Glutamatergic neuron (in vitro differentiated cells): Measurements from ENCODE around the gene PRMT1. TPM values are rescaled to one million over a fixed set of nuclear protein-coding genes. Genes with fewer than 3 reads are reported as not detected.
A peak's percentile ranks its signal among the peaks of the same experiment; 100 is the strongest.

ENCODE experiments used
- DNase-seq: peaks from one replicate; pipeline ENCODE4 v3.0.0; 2022
- H3K27ac Mint-ChIP-seq: one replicate; pipeline ENCODE4 v1.8.0; 2020; ENCODE audit warnings: mild to moderate bottlenecking, mixed read lengths, inconsistent platforms; ENCODE audit not compliant: unreplicated experiment
- H3K27me3 Mint-ChIP-seq: one replicate; pipeline ENCODE4 v1.8.0; 2020; ENCODE audit warnings: mild to moderate bottlenecking, moderate library complexity, mixed read lengths, inconsistent platforms; ENCODE audit not compliant: unreplicated experiment
- H3K36me3 Mint-ChIP-seq: one replicate; pipeline ENCODE4 v1.8.0; 2020; ENCODE audit warnings: mild to moderate bottlenecking, mixed read lengths, inconsistent platforms; ENCODE audit not compliant: unreplicated experiment
- H3K4me1 Mint-ChIP-seq: one replicate; pipeline ENCODE4 v1.8.0; 2020; ENCODE audit warnings: mild to moderate bottlenecking, low read depth, mixed read lengths, inconsistent platforms; ENCODE audit not compliant: unreplicated experiment
- H3K4me3 Mint-ChIP-seq: one replicate; pipeline ENCODE4 v1.8.0; 2020; ENCODE audit warnings: mild to moderate bottlenecking, mixed read lengths, inconsistent platforms; ENCODE audit not compliant: unreplicated experiment
- H3K9me3 Mint-ChIP-seq: one replicate; pipeline ENCODE4 v1.8.0; 2020; ENCODE audit warnings: mild to moderate bottlenecking, moderate library complexity, mixed read lengths, inconsistent platforms; ENCODE audit not compliant: unreplicated experiment
- total RNA-seq: library from RNA; stranded (reverse); fragmentation: NEBNext Ultra II Directional; extraction: Animal tissue kit (Norgen Biotek cat#: 25700); gene quantifications from one replicate; pipeline ENCODE4 v1.2.1, GENCODE V29; 2021; ENCODE audit not compliant: unreplicated experiment
- TF ChIP-seq, protein P1 (sequence below): fragments of 200-600 bp; sonication (generic); IDR thresholded peaks from one replicate; pipeline ENCODE4 v1.5.0; 2021; ENCODE audit not compliant: partially characterized antibody, unreplicated experiment

Gene PRMT1
- total RNA-seq, 1 donor from 2014 or later: 177 TPM

GRCh38 chr19:49664171-49665035 is 12.7 kb upstream of the PRMT1 start:
- peak; percentile 92 for DNase-seq
- Mint-ChIP-seq H3K27me3 (peaks cover 3% of the 10 kb centered on the region), H3K27ac (peak overlapping the region; percentile 74), H3K4me3 (peak overlapping the region; percentile 100), H3K9me3 (peaks cover 8% of the 10 kb centered on the region), H3K4me1 (peaks cover 4% of the 10 kb centered on the region), H3K36me3 (no peaks in the 10 kb centered on the region)
- TF ChIP-seq, protein P1, sequence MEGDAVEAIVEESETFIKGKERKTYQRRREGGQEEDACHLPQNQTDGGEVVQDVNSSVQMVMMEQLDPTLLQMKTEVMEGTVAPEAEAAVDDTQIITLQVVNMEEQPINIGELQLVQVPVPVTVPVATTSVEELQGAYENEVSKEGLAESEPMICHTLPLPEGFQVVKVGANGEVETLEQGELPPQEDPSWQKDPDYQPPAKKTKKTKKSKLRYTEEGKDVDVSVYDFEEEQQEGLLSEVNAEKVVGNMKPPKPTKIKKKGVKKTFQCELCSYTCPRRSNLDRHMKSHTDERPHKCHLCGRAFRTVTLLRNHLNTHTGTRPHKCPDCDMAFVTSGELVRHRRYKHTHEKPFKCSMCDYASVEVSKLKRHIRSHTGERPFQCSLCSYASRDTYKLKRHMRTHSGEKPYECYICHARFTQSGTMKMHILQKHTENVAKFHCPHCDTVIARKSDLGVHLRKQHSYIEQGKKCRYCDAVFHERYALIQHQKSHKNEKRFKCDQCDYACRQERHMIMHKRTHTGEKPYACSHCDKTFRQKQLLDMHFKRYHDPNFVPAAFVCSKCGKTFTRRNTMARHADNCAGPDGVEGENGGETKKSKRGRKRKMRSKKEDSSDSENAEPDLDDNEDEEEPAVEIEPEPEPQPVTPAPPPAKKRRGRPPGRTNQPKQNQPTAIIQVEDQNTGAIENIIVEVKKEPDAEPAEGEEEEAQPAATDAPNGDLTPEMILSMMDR: no peak

DNA sequence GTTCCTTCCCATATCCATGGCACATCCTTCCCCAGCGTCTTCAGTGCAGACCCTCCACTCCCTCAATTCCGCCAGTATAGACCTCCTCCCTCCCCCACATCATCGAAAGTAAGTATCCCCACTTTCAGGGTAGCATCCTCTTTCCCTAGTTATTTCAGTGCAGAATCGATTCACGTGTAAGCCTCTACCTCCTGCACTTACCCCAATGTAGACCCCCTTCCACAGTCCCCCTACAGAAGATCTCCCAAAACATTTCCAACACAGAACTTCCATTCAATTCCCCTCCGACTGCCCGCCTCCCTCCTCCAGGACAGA is 12.1 kb upstream of the PRMT1 start:
- Mint-ChIP-seq H3K4me1 (peaks cover 4% of the 10 kb centered on the region), H3K36me3 (no peaks in the 10 kb centered on the region), H3K4me3 (peak overlapping the region; percentile 100), H3K27ac (peak overlapping the region; percentile 74), H3K27me3 (peaks cover 3% of the 10 kb centered on the region), H3K9me3 (peaks cover 8% of the 10 kb centered on the region)
- TF ChIP-seq, protein P1: no peak
- no peak for DNase-seq

GRCh38 chr19:49665351-49666119 is 11.5 kb upstream of the PRMT1 start, which contains the start of the genes BCL2L12 and IRF3:
Gene BCL2L12 (plus strand): TSS chr19:49665933. CDS start chr19:49666693, 760 bp downstream.
Gene IRF3 (minus strand): TSS chr19:49665857. CDS start chr19:49664838, 1,019 bp downstream.
- H3K27ac Mint-ChIP-seq: peak within 1 kb of the TSS; percentile 74
- TF ChIP-seq, protein P1: no peak
- no peaks in the 10 kb centered on the region for H3K36me3 Mint-ChIP-seq
- peak within 1 kb of the TSS; percentile 100 for H3K4me3 Mint-ChIP-seq
- H3K27me3 Mint-ChIP-seq: peaks cover 3% of the 10 kb centered on the region
- peak; percentile 95 for DNase-seq
- H3K4me1 Mint-ChIP-seq: peaks cover 4% of the 10 kb centered on the region
- peaks cover 8% of the 10 kb centered on the region for H3K9me3 Mint-ChIP-seq

DNA sequence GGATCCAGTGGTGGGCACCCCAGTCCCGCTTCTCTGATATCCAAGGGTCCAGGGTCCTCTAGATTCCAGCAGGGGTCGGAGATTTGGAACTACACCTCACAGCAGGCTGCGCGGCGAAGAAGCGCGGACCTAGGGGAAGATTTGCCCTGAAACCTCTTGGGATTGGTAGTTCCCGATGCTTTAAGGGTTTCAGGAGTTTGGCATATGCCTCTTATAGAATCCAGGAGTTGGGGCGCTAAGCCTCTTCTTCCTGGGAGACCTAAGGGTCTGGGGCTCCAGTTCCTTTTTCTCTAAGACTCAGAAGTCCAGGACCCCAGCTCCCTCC is 11.0 kb upstream of the PRMT1 start:
- TF ChIP-seq, protein P1: no peak
- Mint-ChIP-seq H3K4me3 (peak overlapping the region; percentile 100), H3K27ac (no peak overlapping the region), H3K4me1 (peaks cover 4% of the 10 kb centered on the region), H3K27me3 (peaks cover 3% of the 10 kb centered on the region), H3K9me3 (peaks cover 8% of the 10 kb centered on the region), H3K36me3 (no peaks in the 10 kb centered on the region)
- no peak for DNase-seq

- Mint-ChIP-seq H3K4me3 (no peak overlapping the region), H3K9me3 (peaks cover 8% of the 10 kb centered on the region), H3K27me3 (peaks cover 3% of the 10 kb centered on the region), H3K27ac (no peak overlapping the region), H3K4me1 (peaks cover 4% of the 10 kb centered on the region), H3K36me3 (no peaks in the 10 kb centered on the region)
- DNase-seq: no peak
- TF ChIP-seq, protein P1: no peak
These were observed 9.6 kb upstream of the PRMT1 start for GRCh38 chr19:49667473-49667872.
